HFFc6 (cell line): ENCODE measurements around the gene KREMEN1. TPM values are rescaled to one million over a fixed set of nuclear protein-coding genes. Genes with fewer than 3 reads are reported as not detected.

Source experiments
- DNase-seq: peaks from one replicate; pipeline ENCODE4 v3.0.0-alpha.2; 2018
- H3K27ac Mint-ChIP-seq: 2 replicates; pipeline ENCODE4 v1.8.0; 2020; ENCODE audit warnings: mild to moderate bottlenecking, mixed read lengths
- H3K27me3 Mint-ChIP-seq: 2 replicates; pipeline ENCODE4 v1.8.0; 2021; ENCODE audit warnings: mild to moderate bottlenecking, moderate library complexity, mixed read lengths; ENCODE audit not compliant: insufficient read depth
- H3K36me3 Mint-ChIP-seq: 2 replicates; pipeline ENCODE4 v1.8.0; 2021; ENCODE audit warnings: low read depth, mixed read lengths
- H3K4me1 Mint-ChIP-seq: 2 replicates; pipeline ENCODE4 v1.8.0; 2020; ENCODE audit warnings: low read depth, mixed read lengths
- H3K4me3 Mint-ChIP-seq: 2 replicates; pipeline ENCODE4 v1.8.0; 2020; ENCODE audit warnings: mild to moderate bottlenecking, moderate library complexity, mixed read lengths
- H3K9me3 Mint-ChIP-seq: 2 replicates; pipeline ENCODE4 v1.8.0; 2020; ENCODE audit warnings: mild to moderate bottlenecking, mixed read lengths
- total RNA-seq, 6 experiments: library from RNA; stranded (reverse); fragmentation: NEBNext Ultra II Directional; extraction: Animal tissue kit (Norgen Biotek cat#: 25700); gene quantifications; 2 replicates in 1 of 6; 3 replicates in 5 of 6; pipeline ENCODE4 v1.2.3, GENCODE V29; 2021
- TF ChIP-seq, protein P1 (sequence below): fragments of 200-600 bp; sonication (generic); IDR thresholded peaks from 2 replicates; pipeline ENCODE4 v1.5.0; 2021; ENCODE audit warnings: antibody characterized with exemption, mild to moderate bottlenecking

Gene KREMEN1
- total RNA-seq, 6 experiments from 2014 or later: 0.50 to 1.1 (median 0.59) TPM

DNA sequence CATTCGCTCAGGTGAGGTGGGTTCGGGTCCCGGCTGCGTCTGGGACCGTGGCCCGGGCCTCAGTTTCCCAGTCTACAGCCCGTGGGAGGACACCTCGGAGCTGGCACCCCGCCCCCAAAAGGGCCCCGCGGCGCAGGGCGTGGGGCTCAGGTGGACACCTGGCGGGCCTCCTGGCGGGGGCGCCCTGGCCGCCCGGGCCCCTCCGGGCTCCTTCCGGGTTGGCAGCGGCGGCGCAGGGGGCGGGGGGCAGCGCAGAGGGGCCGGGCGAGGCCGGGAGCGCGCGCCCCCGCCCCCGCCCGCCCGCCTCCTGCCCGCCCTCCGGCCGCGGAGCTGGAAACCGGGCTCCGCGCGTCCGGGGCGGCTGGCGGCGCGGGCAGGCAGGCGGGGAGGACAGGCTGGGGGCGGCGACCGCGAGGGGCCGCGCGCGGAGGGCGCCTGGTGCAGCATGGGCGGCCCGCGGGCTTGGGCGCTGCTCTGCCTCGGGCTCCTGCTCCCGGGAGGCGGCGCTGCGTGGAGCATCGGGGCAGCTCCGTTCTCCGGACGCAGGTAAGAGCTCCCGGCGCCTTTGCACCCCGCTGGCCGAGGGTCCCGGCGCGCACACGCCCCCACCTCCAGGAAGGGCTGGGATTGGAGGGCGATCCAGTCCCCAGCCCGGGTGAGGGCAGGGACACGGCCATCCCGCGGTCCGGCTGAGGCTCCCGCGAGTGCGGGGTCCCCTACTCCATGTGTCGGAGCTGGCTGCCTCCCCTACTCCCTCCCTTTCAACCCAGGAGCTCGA, 132.9 kb downstream of the KREMEN1 start, which contains the start of gene EMID1:
EMID1 (plus strand) TSS at position 303 of the 778 bp plus-strand sequence; CDS start at position 446, 143 bp downstream.
- no peaks in the 10 kb centered on the region for H3K36me3 Mint-ChIP-seq
- no peak within 1 kb of the TSS for H3K27ac Mint-ChIP-seq
- H3K4me1 Mint-ChIP-seq: peaks cover 13% of the 10 kb centered on the region; the same call in 1 of the 2 replicates
- no peaks in the 10 kb centered on the region for H3K9me3 Mint-ChIP-seq
- peaks cover 38% of the 10 kb centered on the region for H3K27me3 Mint-ChIP-seq
- peak within 1 kb of the TSS; percentile 44; the same call in 1 of the 2 replicates for H3K4me3 Mint-ChIP-seq
- no peak for DNase-seq
- TF ChIP-seq, protein P1, sequence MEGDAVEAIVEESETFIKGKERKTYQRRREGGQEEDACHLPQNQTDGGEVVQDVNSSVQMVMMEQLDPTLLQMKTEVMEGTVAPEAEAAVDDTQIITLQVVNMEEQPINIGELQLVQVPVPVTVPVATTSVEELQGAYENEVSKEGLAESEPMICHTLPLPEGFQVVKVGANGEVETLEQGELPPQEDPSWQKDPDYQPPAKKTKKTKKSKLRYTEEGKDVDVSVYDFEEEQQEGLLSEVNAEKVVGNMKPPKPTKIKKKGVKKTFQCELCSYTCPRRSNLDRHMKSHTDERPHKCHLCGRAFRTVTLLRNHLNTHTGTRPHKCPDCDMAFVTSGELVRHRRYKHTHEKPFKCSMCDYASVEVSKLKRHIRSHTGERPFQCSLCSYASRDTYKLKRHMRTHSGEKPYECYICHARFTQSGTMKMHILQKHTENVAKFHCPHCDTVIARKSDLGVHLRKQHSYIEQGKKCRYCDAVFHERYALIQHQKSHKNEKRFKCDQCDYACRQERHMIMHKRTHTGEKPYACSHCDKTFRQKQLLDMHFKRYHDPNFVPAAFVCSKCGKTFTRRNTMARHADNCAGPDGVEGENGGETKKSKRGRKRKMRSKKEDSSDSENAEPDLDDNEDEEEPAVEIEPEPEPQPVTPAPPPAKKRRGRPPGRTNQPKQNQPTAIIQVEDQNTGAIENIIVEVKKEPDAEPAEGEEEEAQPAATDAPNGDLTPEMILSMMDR: no peak

GRCh38 chr22:29206372-29207242, 133.8 kb downstream of the KREMEN1 start:
- no peaks in the 10 kb centered on the region for H3K36me3 Mint-ChIP-seq
- TF ChIP-seq, protein P1: no peak
- H3K27ac Mint-ChIP-seq: no peak overlapping the region

GRCh38 chr22:29207243-29207550, 134.4 kb downstream of the KREMEN1 start:
- no peak overlapping the region for H3K27ac Mint-ChIP-seq
- H3K4me3 Mint-ChIP-seq: no peak overlapping the region

More at GRCh38 chr22:29206372-29207242, 133.8 kb downstream of the KREMEN1 start:
- Mint-ChIP-seq H3K27me3 (peaks cover 43% of the 10 kb centered on the region), H3K4me3 (peak overlapping the region; percentile 44; the same call in 1 of the 2 replicates), H3K9me3 (no peaks in the 10 kb centered on the region), H3K4me1 (peaks cover 13% of the 10 kb centered on the region; the same call in 1 of the 2 replicates)
- no peak for DNase-seq

GRCh38 chr22:29207562-29208501, 135.0 kb downstream of the KREMEN1 start:
- Mint-ChIP-seq H3K27me3 (peaks cover 49% of the 10 kb centered on the region), H3K36me3 (no peaks in the 10 kb centered on the region), H3K4me1 (peaks cover 6% of the 10 kb centered on the region; the same call in 1 of the 2 replicates), H3K27ac (no peak overlapping the region), H3K9me3 (no peaks in the 10 kb centered on the region), H3K4me3 (no peak overlapping the region)
- TF ChIP-seq, protein P1: no peak
- DNase-seq: no peak

More at GRCh38 chr22:29207243-29207550, 134.4 kb downstream of the KREMEN1 start:
- H3K4me1 Mint-ChIP-seq: peaks cover 12% of the 10 kb centered on the region; the same call in 1 of the 2 replicates
- peaks cover 46% of the 10 kb centered on the region for H3K27me3 Mint-ChIP-seq
- H3K36me3 Mint-ChIP-seq: no peaks in the 10 kb centered on the region
- TF ChIP-seq, protein P1: no peak
- no peak for DNase-seq
- H3K9me3 Mint-ChIP-seq: no peaks in the 10 kb centered on the region

- Mint-ChIP-seq H3K4me3 (no peak overlapping the region), H3K4me1 (0 out of 2 replicates have a peak, but pooled peaks cover 5% of the 10 kb centered on the region), H3K27ac (no peak overlapping the region), H3K36me3 (no peaks in the 10 kb centered on the region), H3K27me3 (peaks cover 50% of the 10 kb centered on the region), H3K9me3 (no peaks in the 10 kb centered on the region)
- TF ChIP-seq, protein P1: no peak
- DNase-seq: no peak
These were observed 135.6 kb downstream of the KREMEN1 start for GRCh38 chr22:29208502-29208862.
